NCI-H1092 treated with DMSO at 0.1 percent for 48 hours (cell line): ENCODE measurements around the gene RAB24.

ENCODE experiments used
- DNase-seq: peaks from one replicate; lab custom pipeline; 2025; lab: John Stamatoyannopoulos, UW

RAB24 gene

DNA sequence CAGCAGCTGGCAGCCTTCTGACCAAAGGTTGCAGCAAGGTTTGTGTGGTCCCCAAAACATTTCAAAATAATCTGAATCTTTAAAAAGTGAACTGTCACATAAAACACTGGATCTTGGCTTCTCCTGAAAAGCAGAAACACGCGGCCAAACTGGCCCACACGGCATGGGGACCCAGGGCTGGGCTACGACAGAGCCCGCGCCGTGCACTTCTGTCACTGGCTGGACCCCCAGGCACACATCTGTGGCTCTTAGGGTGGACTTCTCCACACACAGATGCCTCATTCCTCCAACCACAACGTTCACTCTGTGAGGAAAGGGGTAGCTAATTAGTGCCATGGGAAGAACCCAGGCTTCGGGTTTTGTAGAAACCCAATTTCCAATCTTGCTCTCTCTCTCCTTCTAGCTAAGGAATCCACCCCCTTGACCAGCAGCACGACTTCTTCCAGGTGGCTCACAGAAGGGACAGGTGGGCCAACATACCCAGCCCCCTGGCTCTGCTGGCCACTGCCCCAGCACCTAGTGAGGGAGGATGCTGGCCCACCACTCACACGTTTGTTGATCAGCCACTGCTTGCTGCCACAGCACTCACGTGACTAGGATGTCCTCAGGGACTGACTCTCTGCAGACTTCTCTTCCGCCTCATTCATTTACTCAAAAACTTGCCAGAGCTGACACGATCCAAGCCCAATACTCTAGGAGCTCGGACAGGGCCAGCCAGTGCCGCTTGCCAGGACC is 30.1 kb upstream of the RAB24 start:
- DNase-seq: no peak

DNA sequence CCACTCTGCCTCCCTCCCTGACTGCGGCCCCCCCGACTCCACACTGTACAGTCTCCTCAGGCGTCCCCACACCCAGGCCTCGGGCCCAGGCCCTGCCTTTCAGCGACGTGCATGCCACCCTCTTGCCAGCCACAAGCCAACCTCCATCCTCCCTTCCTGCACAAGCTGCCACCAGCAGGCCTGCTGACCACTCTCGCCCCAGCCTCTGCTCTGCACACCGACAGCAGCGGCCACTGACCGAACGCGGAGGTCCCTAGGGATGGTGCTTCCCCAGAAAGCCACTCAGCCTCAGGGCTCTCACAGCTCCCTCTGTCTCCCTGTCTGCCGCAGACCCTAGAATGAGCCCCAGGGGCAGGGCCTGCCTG is 29.4 kb upstream of the RAB24 start:
- no peak for DNase-seq

GRCh38 chr5:177332031-177332895 is 28.7 kb upstream of the RAB24 start:
- no peak for DNase-seq

DNA sequence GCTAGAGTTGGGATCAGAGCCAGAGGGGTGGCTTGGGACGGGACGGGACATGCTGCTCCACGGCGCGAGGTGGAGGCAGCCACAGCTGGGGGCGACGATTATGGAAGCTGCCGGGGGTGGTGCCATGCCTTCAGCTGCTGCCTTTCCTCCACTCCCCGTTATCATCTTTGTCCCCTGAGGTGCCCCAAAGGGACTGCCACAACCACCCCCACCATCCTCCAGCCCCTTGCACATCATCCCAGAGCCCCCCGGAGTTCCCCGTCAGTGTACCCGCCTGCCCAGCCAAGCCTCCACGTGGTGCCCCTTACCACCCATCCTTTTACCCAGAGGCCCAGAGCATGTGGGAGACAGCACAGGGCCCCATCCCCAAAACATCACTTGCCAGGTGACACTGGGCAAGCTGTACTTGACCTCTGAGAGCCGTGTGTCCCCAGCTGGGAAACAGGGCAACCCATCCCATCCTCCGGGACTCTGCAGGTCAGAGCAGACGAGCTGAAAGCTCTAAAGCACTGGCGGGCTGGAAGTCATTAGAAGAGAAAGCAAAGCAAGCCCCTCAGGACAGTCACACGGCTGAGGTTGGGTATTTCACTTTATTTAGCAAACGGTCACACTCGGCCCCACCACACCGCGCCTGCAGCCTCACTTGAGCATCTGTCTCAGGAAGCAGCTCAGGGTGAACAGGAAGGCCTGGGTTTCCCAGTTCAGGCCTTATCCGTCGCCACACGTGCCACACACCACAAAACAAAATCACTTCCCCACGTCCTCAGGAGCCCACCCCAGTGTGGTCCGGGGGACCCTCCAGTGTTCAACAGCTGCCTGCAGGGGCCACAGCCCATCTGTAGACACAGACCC is 27.7 kb upstream of the RAB24 start:
- DNase-seq: no peak

DNA sequence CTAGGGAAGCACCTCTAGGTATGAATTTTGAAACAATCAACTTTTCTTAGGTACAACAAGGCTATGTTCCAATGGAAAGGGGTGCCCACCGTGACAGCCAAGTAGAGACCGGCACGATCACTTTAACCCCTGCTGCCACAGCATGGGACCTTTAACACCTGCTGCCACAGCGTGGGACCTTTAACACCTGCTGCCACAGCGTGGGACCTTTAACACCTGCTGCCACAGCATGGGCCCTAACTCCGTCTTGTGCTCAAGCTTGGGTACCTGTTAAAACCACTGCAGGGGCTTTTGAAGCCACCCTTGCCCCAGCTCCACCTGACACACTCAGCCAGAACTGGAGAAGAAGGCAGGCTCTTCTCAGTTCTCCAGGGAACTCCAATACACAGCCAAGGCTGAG is 26.4 kb upstream of the RAB24 start:
- DNase-seq: no peak

DNA sequence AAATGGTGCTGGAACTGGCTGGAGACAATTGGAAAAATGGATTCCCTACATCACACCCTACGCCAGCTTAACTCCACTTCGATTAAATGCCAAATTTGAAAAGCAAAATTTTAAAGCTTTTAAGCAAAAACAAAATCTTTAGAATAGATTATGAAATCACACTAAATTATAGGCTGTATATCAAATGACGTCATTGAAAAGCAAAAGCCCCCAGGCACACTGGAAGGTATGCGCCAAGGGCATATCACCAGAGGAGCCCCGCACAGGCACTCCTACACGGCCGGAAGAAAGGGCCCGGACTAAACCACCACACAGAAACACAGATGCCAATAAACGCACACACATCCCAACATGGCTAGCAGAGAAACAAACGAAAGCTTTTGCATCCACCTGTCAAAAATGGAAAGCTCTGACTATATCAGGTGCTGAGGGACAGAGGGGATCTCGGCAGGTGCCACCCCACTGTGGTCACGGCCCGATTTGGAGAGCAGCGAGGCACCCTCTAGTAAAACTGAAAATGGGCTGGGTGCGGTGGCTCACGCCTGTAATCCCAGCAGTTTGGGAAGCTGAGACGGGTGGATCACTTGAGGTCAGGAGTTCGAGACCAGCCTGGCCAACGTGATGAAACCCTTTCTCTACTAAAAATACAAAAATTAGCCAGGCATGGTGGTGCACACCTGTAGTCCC is 25.2 kb upstream of the RAB24 start:
- no peak for DNase-seq

- DNase-seq: no peak
Measured at GRCh38 chr5:177327539-177328522, 24.3 kb upstream of the RAB24 start.

GRCh38 chr5:177325868-177326381 is 22.4 kb upstream of the RAB24 start:
- no peak for DNase-seq

- DNase-seq: no peak
Measured at GRCh38 chr5:177320879-177321278, 17.4 kb upstream of the RAB24 start.

DNA sequence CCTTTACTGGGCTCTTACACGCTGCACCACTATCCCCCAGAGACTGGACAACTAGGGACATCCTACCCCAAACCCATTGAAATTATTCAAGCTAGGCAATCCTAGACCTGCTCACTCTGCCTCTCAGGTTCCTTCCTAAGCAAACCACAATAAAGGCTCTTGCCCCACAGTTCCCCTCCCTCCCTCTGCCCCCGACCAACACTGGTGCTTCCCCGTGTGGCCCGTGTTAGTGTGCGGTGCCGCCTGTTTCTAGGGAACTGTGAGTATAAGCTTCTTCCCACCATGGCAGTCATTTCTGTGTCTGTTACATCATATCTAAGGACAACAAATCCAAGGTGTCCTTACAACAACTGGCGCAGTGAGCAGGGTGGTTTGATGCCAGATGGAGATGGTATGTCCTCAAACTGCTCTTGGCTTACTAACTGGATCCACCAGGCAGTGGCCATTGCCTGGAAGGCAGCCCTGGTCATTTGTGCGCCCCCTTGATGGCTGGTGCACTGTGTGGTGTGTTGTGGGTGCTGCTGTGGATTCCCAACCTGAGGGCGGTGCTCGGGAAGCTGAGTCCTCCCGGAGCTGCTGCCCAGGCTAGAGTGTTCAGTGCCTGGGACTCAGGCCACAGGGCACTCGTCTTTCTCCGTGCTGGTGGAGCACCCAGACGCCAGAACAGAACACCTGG is 16.5 kb upstream of the RAB24 start:
- no peak for DNase-seq

- DNase-seq: peak; percentile 30
Measured at GRCh38 chr5:177317959-177318377, 14.4 kb upstream of the RAB24 start.

GRCh38 chr5:177316005-177316404 is 12.5 kb upstream of the RAB24 start:
- DNase-seq: no peak

DNA sequence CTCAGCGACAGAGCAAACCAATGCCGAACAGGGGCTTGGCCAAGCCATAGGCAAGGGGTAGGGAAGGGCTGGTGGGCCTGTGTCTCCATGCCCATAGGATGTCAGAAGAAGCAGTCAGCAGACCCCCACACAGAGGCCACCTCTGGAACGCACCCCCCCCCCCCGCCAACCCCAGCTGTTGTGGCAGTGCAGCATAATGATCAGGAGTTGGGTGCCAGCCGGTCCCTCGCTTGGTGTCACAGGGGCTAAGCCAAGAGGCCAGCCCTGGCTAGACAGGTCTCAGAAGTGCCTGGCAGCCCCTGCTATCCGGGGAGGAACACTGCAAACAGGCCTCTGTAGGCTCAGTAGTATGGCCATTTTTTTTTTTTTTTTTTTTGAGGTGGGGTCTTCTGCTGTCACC is 11.9 kb upstream of the RAB24 start:
- no peak for DNase-seq

DNA sequence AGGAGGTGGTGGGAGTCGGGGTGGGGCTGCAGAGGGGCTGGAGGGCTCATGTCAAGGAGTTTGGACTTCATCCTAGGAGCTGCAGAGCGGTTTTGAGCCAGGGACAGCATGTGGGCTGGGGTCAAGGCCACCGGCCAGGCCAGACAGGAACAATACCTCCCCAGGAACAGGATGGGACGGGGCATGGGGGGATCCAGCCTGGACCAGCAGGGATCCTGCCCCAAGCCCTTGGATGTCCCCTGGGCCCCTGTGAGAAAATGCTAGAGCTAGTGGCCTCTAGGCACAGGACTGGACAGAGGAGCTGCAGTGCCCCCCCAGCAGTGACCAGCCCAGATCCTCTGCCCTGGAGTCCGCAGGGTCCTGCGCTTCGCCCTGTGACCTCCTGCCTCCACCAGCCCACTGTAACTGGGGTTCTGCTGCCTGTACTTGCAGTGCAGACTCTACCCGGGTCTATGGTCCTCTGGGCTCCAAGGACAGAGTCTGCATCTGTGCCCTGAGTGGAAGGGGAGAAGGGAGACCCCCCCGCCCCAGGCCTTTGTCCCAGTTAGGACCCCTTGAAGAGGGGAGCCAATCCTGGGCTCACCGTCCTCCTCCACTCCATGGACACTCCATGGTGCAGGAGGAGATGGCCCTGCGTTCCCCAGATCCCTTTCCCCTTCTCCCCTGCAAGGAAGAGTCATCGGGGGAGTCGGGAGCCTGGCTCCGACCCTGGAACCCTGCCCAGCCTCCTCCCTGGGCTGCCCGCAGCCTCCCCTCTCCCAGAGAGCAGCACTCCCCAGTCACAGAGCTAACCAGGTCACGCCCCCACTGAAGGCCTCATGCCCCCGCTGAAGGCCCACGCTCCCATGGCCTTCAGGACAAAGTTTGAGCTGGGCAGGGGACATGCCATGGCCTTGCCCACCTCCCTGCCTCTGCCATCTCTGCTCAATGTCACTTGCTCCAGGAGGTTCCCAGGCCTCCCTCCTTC is 11.1 kb upstream of the RAB24 start:
- no peak for DNase-seq

GRCh38 chr5:177313561-177314259 is 10.2 kb upstream of the RAB24 start:
- no peak for DNase-seq

DNA sequence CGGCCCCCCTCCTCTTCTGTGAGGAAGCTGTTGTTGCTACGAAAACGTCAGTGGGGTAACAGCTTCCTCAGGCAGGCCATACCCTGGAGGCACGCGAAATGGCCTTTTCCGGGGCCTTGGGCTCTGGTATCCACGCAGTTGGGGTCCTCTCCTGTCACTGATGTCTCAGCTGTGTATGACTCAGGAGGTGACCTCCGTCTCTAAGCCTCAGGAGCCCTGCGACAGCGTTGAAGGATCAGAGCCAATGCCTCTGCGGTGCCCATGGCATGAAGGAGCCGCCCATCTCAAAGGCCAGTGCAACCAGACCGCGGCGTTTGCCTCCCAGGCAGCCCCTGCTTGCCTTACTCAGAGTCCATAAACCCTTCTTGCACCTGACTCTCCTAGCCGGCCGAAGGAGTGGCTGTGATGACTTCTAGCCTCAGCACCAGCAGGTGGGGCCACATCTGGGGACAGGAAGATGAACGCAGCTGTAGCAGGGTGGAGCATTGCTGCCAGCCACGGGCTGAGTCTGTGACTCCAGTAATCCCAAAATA is 9.2 kb upstream of the RAB24 start:
- DNase-seq: peak; percentile 16

- peak; percentile 93 for DNase-seq
Measured at GRCh38 chr5:177311723-177312648, 8.5 kb upstream of the RAB24 start, which contains the start of gene MXD3. TSS of gene MXD3 (minus strand) at chr5:177311898. CDS start at chr5:177311830, 68 bp downstream.
